Measurements from ENCODE around the gene SLC25A22. TPM values are rescaled to one million over a fixed set of nuclear protein-coding genes. Genes with fewer than 3 reads are reported as not detected.

Gene SLC25A22
- total and polyA plus RNA-seq, 9 of the 15 experiments (the other 6 are each of a cell fraction or from before 2014, with no cell fraction given) = 0.41 to 55.4 (median 11.4) TPM

GRCh38 chr11:797296-798092 is 587 bp downstream of the SLC25A22 start (continued):
- TF ChIP-seq CTCF (IDR thresholded peaks at IDR 0.05 in 2 of 3, conservative IDR thresholded peaks at IDR 0.05 in 1 of 3; ENCODE audit: insufficient read depth in 2 of 3, low read depth in 1 of 3, low read length in 3 of 3) (no peak), RBM22 (IDR thresholded peaks at IDR 0.05; ENCODE audit: low read depth, low read length, poor library complexity, severe bottlenecking) (peak; percentile 53), ZNF77 (CRISPR knock-in tag; IDR thresholded peaks at IDR 0.05) (no peak), ZNF436 (CRISPR knock-in tag; IDR thresholded peaks at IDR 0.05) (no peak), MXI1 (IDR thresholded peaks at IDR 0.05; ENCODE audit: low read depth, low read length) (peak; percentile 64; the same call in 1 of the 2 replicates), TBL1XR1 (IDR thresholded peaks at IDR 0.05; ENCODE audit: low read length in 2 of 2) (no peak), HLTF (IDR thresholded peaks at IDR 0.05) (no peak), ZNF41 (CRISPR knock-in tag; conservative IDR thresholded peaks at IDR 0.05) (no peak), CHD2 (IDR thresholded peaks at IDR 0.05; ENCODE audit: low read depth, low read length) (no peak), BCL6 (CRISPR knock-in tag; IDR thresholded peaks at IDR 0.05) (no peak), SPI1 (IDR thresholded peaks at IDR 0.05; ENCODE audit: borderline replicate concordance, low read depth, low read length) (0 out of 2 replicates have a peak, but pooled peaks have one; percentile 31), ARID2 (IDR thresholded peaks at IDR 0.05) (no peak), POU5F1 (IDR thresholded peaks at IDR 0.05; ENCODE audit: borderline replicate concordance, low read depth, low read length, partially characterized antibody) (no peak), TAF9B (IDR thresholded peaks at IDR 0.05; ENCODE audit: partially characterized antibody) (no peak), JUN (IDR thresholded peaks at IDR 0.05; ENCODE audit: borderline replicate concordance, low read depth, low read length) (no peak), JUN (CRISPR knock-in tag; IDR thresholded peaks at IDR 0.05; ENCODE audit: borderline replicate concordance) (0 out of 2 replicates have a peak, but pooled peaks have one; percentile 51), ARHGAP35 (IDR thresholded peaks at IDR 0.05; ENCODE audit: partially characterized antibody) (no peak), ZNF24 (IDR thresholded peaks at IDR 0.05) (no peak), MEIS2 (IDR thresholded peaks at IDR 0.05; ENCODE audit: partially characterized antibody) (no peak)
- TF ChIP-seq, protein P1, sequence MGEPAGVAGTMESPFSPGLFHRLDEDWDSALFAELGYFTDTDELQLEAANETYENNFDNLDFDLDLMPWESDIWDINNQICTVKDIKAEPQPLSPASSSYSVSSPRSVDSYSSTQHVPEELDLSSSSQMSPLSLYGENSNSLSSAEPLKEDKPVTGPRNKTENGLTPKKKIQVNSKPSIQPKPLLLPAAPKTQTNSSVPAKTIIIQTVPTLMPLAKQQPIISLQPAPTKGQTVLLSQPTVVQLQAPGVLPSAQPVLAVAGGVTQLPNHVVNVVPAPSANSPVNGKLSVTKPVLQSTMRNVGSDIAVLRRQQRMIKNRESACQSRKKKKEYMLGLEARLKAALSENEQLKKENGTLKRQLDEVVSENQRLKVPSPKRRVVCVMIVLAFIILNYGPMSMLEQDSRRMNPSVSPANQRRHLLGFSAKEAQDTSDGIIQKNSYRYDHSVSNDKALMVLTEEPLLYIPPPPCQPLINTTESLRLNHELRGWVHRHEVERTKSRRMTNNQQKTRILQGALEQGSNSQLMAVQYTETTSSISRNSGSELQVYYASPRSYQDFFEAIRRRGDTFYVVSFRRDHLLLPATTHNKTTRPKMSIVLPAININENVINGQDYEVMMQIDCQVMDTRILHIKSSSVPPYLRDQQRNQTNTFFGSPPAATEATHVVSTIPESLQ (CRISPR knock-in tag; IDR thresholded peaks at IDR 0.05) = no peak
- TF ChIP-seq, protein P2, sequence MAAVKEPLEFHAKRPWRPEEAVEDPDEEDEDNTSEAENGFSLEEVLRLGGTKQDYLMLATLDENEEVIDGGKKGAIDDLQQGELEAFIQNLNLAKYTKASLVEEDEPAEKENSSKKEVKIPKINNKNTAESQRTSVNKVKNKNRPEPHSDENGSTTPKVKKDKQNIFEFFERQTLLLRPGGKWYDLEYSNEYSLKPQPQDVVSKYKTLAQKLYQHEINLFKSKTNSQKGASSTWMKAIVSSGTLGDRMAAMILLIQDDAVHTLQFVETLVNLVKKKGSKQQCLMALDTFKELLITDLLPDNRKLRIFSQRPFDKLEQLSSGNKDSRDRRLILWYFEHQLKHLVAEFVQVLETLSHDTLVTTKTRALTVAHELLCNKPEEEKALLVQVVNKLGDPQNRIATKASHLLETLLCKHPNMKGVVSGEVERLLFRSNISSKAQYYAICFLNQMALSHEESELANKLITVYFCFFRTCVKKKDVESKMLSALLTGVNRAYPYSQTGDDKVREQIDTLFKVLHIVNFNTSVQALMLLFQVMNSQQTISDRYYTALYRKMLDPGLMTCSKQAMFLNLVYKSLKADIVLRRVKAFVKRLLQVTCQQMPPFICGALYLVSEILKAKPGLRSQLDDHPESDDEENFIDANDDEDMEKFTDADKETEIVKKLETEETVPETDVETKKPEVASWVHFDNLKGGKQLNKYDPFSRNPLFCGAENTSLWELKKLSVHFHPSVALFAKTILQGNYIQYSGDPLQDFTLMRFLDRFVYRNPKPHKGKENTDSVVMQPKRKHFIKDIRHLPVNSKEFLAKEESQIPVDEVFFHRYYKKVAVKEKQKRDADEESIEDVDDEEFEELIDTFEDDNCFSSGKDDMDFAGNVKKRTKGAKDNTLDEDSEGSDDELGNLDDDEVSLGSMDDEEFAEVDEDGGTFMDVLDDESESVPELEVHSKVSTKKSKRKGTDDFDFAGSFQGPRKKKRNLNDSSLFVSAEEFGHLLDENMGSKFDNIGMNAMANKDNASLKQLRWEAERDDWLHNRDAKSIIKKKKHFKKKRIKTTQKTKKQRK (IDR thresholded peaks at IDR 0.05; ENCODE audit: borderline replicate concordance, low read depth, low read length) = no peak

All from K562 (cell line).